PFSK-1 (cell line): Measurements from ENCODE around the gene CFD.

Source experiments
- FOXP2 ChIP-seq: optimal IDR thresholded peaks from 2 replicates; pipeline ENCODE3; 2011; ENCODE audit warnings: borderline replicate concordance, control low read depth, inconsistent platforms; ENCODE audit not compliant: insufficient read depth; ENCODE audit errors: extremely low read length, extremely low read depth
- POLR2AphosphoS5 ChIP-seq: IDR thresholded peaks from 2 replicates; pipeline ENCODE4 v1.6.1; 2012; ENCODE audit warnings: low read depth, mild to moderate bottlenecking, control low read depth, low read length, moderate library complexity
- REST ChIP-seq, 2 experiments: IDR thresholded peaks; 2 replicates each; pipeline versions ENCODE4 v1.6.1 to v1.8.0; 2011 to 2012; ENCODE audit warnings: low read depth in 2 of 2, low read length in 2 of 2, control low read depth in 1 of 2, inconsistent platforms in 1 of 2, mild to moderate bottlenecking in 1 of 2, moderate library complexity in 1 of 2; ENCODE audit not compliant: insufficient read depth in 1 of 2
- SIN3A ChIP-seq: IDR thresholded peaks from 2 replicates; pipeline ENCODE4 v1.6.1; 2012; ENCODE audit warnings: mild to moderate bottlenecking, low read length, moderate library complexity, borderline replicate concordance; ENCODE audit not compliant: insufficient read depth
- TAF1 ChIP-seq: IDR thresholded peaks from 2 replicates; pipeline ENCODE4 v1.6.1; 2012; ENCODE audit warnings: low read length, control low read depth, borderline replicate concordance; ENCODE audit not compliant: insufficient read depth

- TF ChIP-seq SIN3A (no peak), REST (IDR thresholded peaks at IDR 0.05; ENCODE audit: insufficient read depth in 1 of 2, low read depth in 2 of 2, low read length in 2 of 2) (no peak), TAF1 (no peak), POLR2AphosphoS5 (no peak), FOXP2 (no peak)
These were observed 28.1 kb downstream of the CFD start for GRCh38 chr19:887599-887998.
